ENCODE results near the gene EFNB2. TPM values are rescaled to one million over a fixed set of nuclear protein-coding genes. Genes with fewer than 3 reads are reported as not detected.
A peak's percentile ranks its signal among the peaks of the same experiment; 100 is the strongest.

Gene EFNB2
- total RNA-seq, 1 experiment from 2014 or later: 15.9 TPM

GRCh38 chr13:106518512-106518911, 16.9 kb downstream of the EFNB2 start:
- H3K4me3 Mint-ChIP-seq: no peak overlapping the region
- H3K27me3 Mint-ChIP-seq (ENCODE audit: low read depth): no peaks in the 10 kb centered on the region
- ChIA-PET CTCF (no interaction called here), POLR2A (no interaction called here)
- H3K4me1 Mint-ChIP-seq: peaks cover 85% of the 10 kb centered on the region
- no peaks in the 10 kb centered on the region for H3K36me3 Mint-ChIP-seq
- ATAC-seq (no peak), DNase-seq (ENCODE audit: low spot score) (no peak)
- H3K9me3 Mint-ChIP-seq: no peaks in the 10 kb centered on the region
- H3K27ac Mint-ChIP-seq: peak overlapping the region; percentile 64; the same call in 1 of the 2 replicates
- no peak for TF ChIP-seq PRDM15 (CRISPR knock-in tag; IDR thresholded peaks at IDR 0.05)
- no peak for TF ChIP-seq TEAD4 (CRISPR knock-in tag; IDR thresholded peaks at IDR 0.05)
- TF ChIP-seq ELF4 (CRISPR knock-in tag; IDR thresholded peaks at IDR 0.05; ENCODE audit: low read depth): no peak
- TF ChIP-seq ZNF416 (CRISPR knock-in tag; IDR thresholded peaks at IDR 0.05): no peak
- TF ChIP-seq ZNF121 (CRISPR knock-in tag; IDR thresholded peaks at IDR 0.05): no peak
- TF ChIP-seq, protein P1, sequence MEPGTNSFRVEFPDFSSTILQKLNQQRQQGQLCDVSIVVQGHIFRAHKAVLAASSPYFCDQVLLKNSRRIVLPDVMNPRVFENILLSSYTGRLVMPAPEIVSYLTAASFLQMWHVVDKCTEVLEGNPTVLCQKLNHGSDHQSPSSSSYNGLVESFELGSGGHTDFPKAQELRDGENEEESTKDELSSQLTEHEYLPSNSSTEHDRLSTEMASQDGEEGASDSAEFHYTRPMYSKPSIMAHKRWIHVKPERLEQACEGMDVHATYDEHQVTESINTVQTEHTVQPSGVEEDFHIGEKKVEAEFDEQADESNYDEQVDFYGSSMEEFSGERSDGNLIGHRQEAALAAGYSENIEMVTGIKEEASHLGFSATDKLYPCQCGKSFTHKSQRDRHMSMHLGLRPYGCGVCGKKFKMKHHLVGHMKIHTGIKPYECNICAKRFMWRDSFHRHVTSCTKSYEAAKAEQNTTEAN (CRISPR knock-in tag; IDR thresholded peaks at IDR 0.05): no peak
- no peak for TF ChIP-seq ATF1 (CRISPR knock-in tag; IDR thresholded peaks at IDR 0.05)
- TF ChIP-seq ATF6 (CRISPR knock-in tag; IDR thresholded peaks at IDR 0.05): no peak
- TF ChIP-seq, protein P2, sequence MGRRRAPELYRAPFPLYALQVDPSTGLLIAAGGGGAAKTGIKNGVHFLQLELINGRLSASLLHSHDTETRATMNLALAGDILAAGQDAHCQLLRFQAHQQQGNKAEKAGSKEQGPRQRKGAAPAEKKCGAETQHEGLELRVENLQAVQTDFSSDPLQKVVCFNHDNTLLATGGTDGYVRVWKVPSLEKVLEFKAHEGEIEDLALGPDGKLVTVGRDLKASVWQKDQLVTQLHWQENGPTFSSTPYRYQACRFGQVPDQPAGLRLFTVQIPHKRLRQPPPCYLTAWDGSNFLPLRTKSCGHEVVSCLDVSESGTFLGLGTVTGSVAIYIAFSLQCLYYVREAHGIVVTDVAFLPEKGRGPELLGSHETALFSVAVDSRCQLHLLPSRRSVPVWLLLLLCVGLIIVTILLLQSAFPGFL (CRISPR knock-in tag; IDR thresholded peaks at IDR 0.05; ENCODE audit: borderline replicate concordance): no peak
- no peak for TF ChIP-seq GTF2I (CRISPR knock-in tag; conservative IDR thresholded peaks at IDR 0.05)
- TF ChIP-seq, protein P3, sequence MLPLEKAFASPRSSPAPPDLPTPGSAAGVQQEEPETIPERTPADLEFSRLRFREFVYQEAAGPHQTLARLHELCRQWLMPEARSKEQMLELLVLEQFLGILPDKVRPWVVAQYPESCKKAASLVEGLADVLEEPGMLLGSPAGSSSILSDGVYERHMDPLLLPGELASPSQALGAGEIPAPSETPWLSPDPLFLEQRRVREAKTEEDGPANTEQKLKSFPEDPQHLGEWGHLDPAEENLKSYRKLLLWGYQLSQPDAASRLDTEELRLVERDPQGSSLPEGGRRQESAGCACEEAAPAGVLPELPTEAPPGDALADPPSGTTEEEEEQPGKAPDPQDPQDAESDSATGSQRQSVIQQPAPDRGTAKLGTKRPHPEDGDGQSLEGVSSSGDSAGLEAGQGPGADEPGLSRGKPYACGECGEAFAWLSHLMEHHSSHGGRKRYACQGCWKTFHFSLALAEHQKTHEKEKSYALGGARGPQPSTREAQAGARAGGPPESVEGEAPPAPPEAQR (CRISPR knock-in tag; IDR thresholded peaks at IDR 0.05): no peak
- no peak for TF ChIP-seq ZNF263 (CRISPR knock-in tag; IDR thresholded peaks at IDR 0.05; ENCODE audit: low read depth)
- TF ChIP-seq NFYB (CRISPR knock-in tag; conservative IDR thresholded peaks at IDR 0.05; ENCODE audit: low read depth): no peak

- DNase-seq (ENCODE audit: low spot score) (no peak), ATAC-seq (no peak)
- peaks cover 83% of the 10 kb centered on the region for H3K4me1 Mint-ChIP-seq
- ChIA-PET CTCF (interaction anchor here (1.0 kb wide), 1 partner anchor 13 kb away, joined by 3 read pairs; no protein-coding TSS in a partner anchor), POLR2A (no interaction called here)
- no peaks in the 10 kb centered on the region for H3K9me3 Mint-ChIP-seq
- peak overlapping the region; percentile 30; the same call in 1 of the 2 replicates for H3K27ac Mint-ChIP-seq
- TF ChIP-seq, protein P4, sequence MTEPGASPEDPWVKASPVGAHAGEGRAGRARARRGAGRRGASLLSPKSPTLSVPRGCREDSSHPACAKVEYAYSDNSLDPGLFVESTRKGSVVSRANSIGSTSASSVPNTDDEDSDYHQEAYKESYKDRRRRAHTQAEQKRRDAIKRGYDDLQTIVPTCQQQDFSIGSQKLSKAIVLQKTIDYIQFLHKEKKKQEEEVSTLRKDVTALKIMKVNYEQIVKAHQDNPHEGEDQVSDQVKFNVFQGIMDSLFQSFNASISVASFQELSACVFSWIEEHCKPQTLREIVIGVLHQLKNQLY (CRISPR knock-in tag; IDR thresholded peaks at IDR 0.05): no peak
- TF ChIP-seq ZNF317 (CRISPR knock-in tag; IDR thresholded peaks at IDR 0.05; ENCODE audit: borderline replicate concordance, low read depth) (no peak), ESRRA (CRISPR knock-in tag; IDR thresholded peaks at IDR 0.05; ENCODE audit: borderline replicate concordance) (no peak), RELA (CRISPR knock-in tag; IDR thresholded peaks at IDR 0.05; ENCODE audit: borderline replicate concordance) (no peak), IRF2 (CRISPR knock-in tag; IDR thresholded peaks at IDR 0.05; ENCODE audit: borderline replicate concordance, low read depth) (no peak), ATF6 (CRISPR knock-in tag; IDR thresholded peaks at IDR 0.05) (no peak)
- H3K4me3 Mint-ChIP-seq: no peak overlapping the region
- no peaks in the 10 kb centered on the region for H3K36me3 Mint-ChIP-seq
- H3K27me3 Mint-ChIP-seq (ENCODE audit: low read depth): no peaks in the 10 kb centered on the region
Measured at GRCh38 chr13:106517109-106517847, 18.2 kb downstream of the EFNB2 start.

Measured in WTC11 (cell line).